ENCODE data around the gene CHRNA9.
"Not testable (repeated sequence)": the region's sequence is repeated elsewhere in the genome, so short reads cannot be mapped to it uniquely, and the experiment has no call there.

Gene CHRNA9, protein sequence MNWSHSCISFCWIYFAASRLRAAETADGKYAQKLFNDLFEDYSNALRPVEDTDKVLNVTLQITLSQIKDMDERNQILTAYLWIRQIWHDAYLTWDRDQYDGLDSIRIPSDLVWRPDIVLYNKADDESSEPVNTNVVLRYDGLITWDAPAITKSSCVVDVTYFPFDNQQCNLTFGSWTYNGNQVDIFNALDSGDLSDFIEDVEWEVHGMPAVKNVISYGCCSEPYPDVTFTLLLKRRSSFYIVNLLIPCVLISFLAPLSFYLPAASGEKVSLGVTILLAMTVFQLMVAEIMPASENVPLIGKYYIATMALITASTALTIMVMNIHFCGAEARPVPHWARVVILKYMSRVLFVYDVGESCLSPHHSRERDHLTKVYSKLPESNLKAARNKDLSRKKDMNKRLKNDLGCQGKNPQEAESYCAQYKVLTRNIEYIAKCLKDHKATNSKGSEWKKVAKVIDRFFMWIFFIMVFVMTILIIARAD

DNA sequence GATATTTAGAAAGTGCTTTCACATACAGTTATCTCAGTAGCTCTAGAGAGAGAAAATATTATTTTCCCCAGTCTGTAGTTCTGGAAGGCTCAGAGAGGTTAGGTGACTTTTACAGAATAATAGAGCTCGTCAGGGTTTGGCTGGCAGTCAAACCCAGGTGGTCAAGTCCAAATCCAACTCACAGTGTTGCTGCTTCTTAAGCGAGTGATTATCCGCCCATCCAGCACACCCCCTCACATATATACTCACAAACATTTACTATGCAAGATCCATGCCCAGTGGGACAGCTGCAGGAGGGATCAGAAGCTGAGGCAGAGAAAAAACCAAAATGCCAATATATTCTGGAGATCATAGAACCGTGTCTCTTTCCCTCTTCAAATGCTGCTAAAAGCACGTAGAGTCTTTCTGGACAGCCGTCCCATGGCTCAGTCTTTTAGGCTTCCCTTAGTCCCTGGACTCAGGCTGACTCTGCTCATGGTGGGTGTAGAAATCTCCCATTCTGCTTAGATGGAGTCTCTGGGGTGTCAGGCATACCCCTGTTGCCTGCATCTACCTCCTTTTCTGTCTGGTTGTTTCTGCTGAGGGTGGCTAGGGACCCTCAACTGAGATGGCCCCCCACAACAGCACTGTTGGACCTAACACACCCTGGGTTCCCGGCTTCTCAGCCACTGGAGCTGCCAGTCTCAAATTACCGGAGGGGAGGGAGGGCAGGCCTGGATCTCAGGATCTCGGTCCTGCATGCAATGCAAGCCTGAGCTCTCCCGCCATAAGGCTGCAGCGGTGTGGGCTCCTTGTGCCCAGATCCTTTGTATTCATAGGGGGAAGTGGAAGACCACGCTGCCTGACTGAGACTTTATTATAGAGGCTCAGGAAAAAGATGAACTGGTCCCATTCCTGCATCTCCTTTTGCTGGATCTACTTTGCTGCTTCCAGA is at the start of gene CHRNA9:
Gene CHRNA9 (plus strand): TSS at position 743 of the 934 bp plus-strand sequence. CDS start 135 bp downstream, at position 878.
- DNase-seq, result no peak

DNA sequence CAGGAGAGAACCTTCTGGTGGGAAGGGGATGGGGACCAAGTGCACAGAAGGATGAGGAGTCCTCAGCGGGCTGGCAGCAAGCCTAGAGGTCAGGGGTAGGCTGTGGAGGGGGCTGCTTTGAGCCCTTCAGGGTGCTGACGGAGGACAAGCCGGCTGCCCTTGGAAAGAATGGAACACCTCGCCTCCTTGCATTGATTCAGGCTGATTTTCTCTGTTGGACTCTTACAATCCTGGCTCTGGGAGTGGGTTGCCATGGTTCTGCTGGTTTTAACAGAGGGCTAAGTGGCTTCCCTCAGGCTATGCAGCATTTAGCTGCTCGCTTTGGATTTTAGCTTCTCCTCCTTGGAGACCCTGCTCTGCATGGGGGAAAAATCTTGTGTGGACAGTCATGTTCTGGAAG is 49.4 kb upstream of the CHRNA9 start:
- DNase-seq, result no peak

DNA sequence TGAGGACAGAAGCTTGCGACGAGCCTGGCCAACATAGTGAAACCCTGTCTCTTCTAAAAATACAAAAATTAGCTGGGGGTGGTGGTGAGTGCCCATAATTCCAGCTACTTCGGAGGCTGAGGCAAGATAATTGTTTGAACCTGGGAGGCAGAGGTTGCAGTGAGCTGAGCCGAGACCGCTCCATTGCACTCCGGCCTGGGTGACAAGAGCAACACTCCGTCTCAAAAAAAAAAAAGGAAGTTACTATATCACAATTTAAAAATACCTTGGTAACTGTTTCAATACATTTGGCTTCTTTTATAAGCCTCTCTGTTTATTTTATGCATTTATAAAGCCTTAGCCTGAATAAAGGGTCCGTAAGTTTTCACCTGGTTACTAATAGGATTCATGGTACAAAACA is 46.6 kb upstream of the CHRNA9 start:
- DNase-seq, result no peak

DNA sequence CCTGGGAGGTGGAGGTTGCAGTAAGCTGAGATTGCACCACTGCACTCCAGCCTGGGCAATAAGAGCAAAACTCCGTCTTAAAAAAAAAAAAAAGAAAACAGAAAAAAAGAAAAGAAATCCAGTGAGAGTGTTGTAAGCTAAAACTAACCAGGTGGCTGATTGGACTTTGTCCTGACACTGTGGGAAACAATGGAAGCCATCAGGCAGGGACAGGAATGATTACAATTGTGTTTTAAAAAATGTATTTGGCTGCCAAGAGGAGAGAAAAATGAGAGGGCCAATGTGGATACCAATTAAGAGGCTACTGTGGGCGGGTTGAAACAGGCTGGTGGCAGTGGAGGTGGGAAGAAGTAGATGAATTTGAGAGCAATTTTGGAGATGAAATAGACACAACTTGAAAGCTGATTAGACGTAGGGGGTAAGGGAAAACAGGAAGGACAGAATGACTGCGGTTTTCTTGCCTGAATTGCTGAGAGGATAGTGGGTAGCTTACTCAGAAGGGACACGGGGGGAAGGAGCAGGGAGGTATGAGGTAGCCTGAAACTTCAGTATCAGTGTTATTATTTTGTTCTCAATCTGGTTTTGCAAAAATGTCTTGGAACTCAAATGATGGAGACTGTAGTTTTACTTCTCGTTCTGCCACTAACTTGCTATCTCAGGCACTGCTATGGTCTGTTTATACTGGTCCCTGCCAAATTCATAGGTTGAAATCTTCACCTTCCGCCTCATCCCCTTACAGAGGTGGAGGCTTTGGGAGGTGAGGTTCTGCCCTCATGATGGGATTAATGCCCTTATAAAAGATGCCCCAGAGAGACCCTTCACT is 45.6 kb upstream of the CHRNA9 start:
- DNase-seq, result no peak

DNA sequence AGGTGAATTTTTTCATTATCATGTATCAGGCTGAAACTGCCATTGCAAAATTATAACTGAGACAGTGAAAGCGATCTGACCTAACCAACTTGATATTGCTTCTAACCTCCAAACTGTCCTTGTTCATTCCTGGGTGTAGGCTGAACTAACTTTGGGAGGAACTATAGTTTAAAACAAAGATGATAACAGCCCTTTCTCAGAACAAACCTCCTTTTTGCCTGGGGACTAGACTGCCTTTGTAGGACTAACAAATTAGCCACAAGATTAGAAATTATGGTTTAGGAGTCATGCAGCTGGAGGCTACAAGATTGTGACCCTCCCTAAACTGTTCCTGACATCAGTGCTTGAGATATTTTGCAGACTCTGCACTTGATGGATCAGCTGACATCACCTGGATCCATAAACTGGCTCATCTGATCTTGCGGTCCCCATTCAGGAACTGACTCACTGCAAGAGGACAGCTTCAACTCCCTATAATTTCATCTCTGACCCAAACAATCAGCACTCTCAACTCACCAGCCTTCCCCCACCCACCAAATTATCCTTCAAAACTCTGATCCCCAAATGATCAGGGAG is 44.4 kb upstream of the CHRNA9 start:
- DNase-seq, result not testable (repeated sequence)

DNA sequence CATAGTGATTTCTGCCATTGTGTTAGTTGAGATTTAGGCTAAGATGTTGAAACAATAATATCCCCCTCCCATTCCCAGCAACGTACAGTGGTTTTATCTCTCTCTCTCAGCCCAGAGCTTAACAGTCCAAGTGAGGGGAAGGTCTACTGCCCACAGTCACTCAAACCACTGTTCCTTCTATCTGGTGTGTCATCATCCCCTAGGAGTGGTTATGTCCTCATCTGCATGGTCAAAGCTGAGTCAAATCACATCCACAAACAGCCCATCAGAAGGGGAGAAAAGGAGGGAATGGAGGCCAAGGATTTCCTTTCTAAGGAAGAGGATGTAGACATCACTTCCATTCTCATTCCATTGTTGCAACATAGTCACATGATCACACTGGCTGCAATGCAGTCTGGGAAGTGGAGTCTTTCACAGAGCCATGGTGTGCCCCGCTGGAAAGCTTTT is 42.8 kb upstream of the CHRNA9 start:
- DNase-seq, result no peak

DNA sequence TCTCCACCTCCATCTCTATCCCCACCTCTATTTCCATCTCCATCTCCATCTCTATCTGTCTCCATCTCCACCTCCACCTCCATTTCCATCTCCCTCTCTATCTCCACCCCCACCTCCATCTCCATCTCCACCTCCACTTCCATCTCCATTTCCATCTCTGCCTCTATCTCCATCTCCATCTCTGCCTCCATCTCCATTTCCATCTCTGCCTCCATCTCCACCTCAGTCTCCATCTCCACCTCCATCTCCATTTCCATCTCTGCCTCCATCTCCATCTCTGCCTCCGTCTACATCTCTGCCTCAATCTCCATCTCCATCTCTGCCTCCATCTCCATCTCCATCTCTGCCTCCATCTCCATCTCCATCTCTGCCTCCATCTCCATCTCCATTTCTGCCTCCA is 40.8 kb upstream of the CHRNA9 start:
- DNase-seq, result no peak

DNA sequence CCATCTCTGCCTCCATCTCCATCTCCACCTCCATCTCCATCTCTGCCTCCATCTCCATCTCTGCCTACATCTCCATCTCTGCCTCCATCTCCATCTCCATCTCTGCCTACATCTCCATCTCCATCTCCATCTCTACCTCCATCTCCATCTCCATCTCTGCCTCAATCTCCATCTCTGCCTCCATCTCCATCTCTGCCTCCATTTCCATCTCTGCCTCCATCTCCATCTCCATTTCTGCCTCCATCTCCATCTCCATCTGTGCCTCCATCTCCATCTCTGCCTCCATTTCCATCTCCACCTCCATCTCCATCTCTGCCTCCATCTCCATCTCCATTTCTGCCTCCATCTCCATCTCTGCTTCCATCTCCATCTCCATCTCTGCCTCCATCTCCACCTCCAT is 40.1 kb upstream of the CHRNA9 start:
- DNase-seq, result not testable (repeated sequence)

DNA sequence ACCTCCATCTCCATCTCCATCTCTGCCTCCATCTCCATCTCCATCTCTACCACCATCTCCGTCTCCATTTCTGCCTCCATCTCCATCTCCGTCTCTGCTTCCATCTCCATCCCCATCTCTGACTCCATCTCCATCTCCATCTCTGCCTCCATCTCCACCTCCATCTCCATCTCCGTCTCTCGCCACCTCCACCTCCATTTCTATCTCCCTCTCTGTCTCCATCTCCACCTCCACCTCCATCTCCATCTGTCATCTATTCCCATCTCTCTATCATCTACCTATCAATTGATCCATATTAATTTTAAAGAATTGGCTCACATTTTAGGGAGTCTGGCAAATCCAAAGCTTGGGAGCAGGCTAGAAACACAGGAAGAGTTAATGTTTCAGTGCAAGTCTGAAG is 39.6 kb upstream of the CHRNA9 start:
- no peak for DNase-seq

DNA sequence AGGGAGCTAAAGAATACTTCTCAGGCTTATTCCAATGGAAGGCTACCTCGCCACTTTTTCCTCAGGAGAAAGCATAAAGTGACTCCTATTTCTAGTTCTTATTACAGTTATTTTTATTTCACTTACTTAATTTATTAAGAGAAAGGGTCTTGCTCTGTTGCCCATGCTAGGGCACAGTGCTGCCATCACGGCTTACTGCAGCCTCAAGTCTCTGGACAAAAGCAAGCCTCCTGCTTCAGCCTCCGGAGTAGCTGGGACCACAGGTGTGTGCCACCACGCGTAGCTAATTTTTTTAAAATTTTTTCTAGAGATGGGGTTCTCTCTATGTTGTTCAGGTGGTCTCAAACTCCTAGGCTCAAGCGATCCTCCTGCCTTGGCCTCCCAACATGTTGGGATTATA is 36.0 kb upstream of the CHRNA9 start:
- DNase-seq, result no peak

DNA sequence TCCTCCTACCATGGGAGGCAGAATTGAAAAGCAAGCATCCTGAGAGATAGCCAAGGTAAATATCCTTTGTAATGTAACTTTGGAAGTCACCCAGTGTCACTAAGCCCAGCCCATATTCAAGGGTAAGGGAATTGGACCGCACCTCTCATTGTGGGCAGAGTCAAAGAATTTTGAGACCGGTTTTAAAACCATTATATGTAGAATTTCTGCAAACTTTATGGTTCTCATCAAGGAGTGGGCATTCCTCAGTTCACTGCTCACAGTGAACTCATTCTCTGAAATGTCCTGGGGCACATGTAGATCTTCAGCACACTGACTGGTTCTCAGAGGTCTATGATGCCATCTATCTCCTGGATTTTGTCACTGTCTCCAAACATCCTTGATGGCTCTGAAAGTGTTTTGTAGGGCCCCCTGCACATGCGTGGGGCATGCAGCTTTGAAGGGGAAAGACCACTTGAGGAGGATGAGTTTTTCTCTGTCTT is 35.3 kb upstream of the CHRNA9 start:
- DNase-seq, result no peak

DNA sequence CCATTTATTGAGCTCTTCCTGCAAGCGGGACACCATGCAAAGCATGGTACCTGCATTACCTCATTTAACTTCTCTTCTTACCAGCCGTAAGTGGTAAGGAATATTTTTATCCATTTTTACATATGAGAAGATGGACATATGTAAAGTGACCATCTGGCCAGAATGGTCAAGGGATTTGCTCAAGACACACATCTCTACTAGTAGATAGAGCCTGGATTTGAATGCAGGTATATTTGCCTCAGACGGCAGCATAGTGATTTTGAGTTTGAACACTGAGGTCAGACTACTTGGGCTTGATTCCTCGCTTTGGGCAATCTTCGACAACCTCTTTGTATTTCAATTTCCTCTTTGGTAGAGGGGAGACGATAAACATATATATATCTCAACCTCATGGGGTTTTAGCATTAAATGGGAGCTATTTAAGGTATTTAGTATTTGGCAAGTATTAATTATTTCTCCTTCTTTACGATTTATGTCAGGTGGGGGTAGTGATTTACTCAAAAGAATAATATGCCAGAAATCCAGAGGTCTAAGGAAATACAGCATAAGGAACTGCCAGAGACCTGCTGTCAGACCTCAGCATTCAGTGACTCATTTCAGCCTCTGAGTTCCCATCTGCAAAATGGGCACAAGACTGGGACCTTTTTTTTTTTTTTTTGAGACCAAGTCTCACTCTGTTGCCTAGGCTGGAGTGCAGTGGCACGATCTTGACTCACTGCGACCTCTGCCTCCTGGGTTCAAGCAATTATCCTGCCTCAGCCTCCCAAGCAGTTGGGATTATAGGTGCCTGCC is 34.6 kb upstream of the CHRNA9 start:
- DNase-seq, result no peak

DNA sequence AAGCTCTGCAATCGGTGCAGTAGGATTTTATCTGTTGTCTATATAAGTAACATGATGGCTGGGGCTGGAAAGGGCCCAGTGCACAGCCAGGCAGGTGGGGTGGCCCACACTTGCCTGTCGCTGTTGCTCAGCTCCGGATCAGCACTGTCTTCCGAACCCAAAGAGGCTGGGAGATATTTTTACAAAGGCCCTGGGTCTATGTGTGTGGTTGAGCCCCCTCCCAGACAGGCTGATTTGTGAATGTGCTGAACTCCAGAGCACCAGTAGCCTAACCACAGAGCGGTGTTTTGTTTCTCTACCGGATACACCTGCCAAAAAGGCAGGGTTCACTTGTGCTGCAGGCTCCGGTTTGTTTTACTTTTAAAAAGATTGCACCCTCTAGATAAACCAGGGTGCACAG is 33.5 kb upstream of the CHRNA9 start:
- DNase-seq, result no peak

DNA sequence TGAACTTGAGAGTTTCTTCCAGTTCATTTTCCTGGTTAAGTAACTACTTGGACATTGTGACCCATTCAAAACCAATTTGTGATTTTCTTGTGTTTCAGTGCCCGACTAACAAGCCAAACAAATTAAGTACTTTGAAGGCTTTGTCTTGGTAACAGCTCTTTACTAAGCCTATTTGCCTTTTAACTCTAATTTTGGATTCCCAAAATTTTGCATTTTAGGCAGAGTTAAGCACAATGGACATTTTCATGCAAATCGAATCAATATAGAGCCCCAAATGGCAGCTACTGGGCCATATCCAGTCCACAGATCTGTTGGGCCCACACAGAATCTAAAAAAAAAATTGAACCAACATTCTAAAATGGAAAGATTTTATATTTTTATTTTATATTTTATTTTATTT is 31.4 kb upstream of the CHRNA9 start:
- no peak for DNase-seq

DNA sequence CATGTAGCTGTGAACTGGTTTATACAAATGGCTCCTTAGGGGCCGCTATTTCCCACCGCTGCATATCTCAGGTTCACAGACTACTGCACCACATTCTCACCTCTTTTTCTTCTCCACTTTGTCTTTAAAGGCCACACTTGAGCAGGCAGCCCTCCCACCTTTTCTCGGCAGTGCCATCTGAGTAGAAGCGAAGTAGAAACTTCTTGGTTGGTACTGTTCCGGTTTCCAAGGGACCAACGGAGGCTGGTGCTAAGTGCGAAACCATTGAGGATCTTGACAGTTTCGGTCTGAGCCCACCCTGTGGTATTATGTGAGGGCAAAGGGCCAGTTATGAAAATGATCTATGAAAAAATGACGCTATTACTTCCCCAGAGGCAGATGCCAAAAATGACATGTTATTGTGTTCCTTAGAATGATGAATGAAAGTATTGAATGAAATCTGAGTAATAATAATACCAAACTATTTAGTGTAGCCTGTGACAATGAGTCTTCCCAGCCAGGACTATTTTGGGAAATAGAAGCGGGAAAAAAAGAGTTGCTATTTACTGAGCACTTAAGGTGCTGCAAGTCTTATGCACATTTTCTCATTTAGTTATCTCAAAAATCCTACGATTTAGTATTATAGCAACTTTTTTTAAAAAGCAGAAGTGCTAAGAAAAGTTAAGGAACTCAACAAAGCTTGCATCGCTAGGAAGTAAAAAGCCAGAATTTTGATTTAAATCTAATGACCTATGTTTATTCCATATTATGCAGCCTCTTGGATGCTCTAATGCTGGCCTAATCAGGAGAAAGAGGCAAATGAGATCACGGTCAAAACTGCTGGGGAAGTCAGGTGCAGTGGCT is 29.6 kb upstream of the CHRNA9 start:
- DNase-seq, result no peak

DNA sequence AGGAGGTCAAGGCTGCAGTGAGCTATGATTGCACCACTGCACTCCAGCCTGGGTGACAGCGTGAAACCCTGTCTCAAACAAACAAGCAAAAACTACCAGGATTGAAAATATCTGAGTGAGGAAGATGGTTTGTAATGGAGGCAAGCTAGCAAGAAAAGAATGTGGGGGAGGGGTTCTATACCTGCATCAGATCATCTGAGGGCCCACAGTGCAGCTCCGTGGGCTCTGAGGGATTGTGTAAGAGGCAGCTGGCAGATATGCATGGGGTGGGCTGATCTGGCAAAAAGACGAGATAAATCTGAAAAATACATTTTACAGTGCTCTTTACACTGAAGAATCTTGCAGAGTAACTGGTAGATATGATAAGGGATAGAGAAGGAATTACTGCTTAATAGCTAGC is 28.9 kb upstream of the CHRNA9 start:
- no peak for DNase-seq

DNA sequence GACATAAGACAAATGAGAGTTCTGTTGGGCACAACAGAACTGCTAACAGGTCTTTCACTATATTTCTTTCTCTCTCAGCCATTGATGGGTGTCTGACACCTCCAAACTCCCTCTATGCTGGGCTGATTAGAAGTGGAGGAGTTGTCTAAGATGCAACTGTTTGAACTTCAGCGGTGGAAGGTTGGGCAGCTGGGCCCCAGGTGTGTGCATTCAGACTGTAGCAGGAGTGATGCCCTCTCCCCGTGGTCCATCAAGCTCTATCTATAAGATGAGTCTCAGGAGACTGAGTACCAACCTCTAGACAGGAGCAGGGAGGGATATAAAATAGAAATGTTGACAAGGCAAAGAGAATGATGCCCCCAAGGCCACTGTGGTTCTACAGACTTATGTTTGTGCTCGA is 28.2 kb upstream of the CHRNA9 start:
- DNase-seq, result no peak

DNA sequence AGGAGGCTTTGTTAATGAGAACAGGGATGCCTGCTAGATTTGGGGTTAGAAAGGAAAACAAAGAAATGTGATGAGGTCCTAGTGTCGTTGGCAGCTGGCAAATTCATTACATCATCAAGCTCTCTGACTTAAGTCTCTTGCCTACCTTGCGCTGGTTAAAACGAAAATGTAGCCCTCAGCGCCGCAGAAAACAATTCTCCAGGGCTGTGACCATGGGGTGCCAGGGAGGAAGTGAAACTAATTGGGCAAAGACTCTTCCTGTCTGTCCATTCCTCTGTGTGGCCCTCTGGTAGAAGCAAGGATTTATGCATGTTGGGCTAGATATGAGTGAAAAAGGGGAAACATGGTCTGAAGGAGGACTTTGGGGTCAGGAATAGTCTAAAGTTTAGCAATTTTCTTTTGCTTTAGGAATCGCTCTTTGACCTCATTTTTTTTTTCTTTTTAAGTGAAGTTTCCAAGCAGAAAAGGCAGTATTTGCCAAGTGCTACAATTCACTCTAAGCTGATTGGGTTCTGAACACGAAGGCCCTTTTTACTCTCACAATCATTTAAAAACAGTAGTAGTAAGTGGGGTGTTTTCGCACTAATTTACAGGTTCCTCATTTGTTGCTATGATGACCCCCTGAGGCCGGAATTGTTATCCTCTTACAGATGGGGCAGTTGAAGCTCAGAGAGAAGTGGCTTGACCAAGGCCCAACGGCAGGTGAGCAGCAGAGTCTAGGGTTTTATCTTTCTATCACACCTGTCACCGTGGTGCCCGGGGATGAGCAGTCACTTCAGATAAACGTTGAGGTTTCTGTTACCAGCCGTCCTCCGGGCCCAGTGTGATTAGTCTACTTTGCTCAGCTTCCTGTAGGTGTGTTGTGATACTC is 27.3 kb upstream of the CHRNA9 start:
- DNase-seq, result no peak

DNA sequence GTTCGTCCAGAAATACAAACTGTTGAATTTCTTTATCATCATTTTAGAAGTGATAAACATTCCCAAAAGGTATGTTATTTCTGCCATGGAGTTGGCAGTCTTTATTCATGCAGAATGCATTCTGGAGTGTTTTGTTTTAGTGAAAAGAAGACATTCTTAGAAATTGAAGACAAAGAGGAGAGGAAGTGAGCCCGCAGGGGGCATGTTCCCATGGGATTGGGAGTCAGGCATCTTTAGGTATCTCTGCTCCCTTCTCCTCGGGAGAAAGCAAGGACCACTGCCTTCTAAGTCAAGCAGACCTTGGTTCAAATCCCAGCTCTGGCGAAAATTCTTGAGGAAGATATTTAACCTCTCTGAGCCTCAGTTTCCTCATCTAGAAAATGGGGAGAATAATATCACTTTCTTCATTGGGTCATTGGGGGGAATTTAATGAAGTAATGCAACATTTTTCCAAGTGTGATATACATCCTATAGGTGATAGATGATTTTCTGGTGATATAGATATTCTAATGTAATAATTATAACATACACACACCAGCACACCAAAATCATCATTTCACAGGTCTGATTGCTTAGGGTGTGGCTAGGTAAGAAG is 26.5 kb upstream of the CHRNA9 start:
- no peak for DNase-seq

All from NK-92 treated with Interleukin-12 subunit alpha and Interleukin-12 subunit beta, amount 100 ng/mL, for 24 hours (cell line).